ENCODE data around the gene NPHP4. TPM values are rescaled to one million over a fixed set of nuclear protein-coding genes. Genes with fewer than 3 reads are reported as not detected.

The NPHP4 gene
- total RNA-seq, 1 experiment from 2014 or later, result 5.3 TPM

DNA sequence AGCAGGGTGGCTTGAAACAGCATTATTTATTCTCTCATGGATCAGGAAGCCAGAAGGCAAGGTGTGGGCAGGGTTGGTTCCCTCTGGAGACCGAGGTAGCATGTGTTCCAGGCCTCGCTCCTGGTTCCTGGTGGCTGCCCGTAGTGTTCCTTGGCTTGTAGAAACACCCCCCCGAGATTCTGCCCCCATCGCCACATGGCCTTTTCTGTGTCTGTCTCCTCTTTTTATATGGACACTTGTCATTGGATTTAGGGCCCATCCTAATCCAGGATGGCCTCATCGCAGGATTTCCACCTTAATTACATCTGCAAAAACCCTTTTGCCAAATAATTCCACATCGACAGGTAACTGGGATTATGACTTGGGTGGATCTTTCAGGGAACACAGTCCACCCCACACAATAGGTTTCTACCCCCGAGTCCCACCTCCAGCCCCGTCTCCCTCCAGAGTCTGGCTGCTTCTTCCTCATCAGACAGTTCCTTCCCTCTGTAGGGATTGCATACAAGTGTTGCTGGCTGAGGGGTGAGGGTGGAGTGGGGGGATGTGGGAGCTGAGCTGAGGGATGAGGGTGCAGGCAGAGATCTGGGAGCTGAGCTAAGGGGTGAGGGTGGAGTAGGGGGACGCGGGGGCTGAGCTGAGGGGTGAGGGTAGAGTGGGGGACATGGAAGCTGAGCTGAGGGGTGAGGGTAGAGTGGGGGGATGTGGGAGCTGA is 12.3 kb upstream of the NPHP4 start:
- DNase-seq (ENCODE audit: low read depth), result no peak

DNA sequence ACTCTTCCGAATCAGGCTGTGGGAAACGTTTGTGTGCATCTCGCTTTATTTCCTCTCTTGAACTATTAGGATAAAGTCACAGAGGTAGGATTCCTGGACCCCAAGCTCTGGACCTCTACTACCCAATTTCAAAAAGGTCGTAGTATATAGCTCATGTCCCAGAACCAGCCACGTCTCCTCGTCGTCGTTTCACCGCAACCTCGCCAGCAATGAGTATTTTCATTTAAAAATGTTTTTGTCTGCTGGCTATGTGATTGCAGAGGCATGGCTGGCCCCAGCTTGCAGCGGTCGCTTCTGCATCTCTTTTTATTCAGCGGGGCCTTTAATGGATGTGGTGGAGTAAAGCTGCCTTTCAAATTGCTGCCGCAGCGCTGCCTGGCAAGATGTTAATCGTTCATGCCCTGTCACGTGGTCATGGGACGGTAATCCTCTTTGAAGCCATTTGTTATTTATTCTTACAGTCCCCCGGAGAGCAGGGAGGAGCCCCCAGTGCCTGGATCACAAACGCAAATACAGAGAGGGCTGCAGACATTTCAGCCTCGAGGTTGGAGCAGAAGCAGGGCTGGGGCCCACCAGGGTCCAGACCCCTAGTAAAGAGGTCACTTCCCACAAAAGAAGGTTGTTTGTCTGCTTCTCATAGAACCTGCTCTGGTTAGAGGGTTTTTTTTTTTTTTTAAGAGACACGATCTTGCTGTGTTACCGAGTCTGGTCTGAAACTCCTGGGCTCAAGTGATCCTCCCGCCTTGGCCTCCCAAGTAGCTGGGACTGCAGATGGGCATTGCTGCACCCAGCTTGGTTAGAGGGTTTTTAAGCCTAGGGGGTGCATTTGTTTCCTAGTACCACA is 11.6 kb upstream of the NPHP4 start:
- no peak for DNase-seq (ENCODE audit: low read depth)

- DNase-seq (ENCODE audit: low read depth), result no peak
These were observed 10.7 kb upstream of the NPHP4 start for GRCh38 chr1:6002714-6003501.

DNA sequence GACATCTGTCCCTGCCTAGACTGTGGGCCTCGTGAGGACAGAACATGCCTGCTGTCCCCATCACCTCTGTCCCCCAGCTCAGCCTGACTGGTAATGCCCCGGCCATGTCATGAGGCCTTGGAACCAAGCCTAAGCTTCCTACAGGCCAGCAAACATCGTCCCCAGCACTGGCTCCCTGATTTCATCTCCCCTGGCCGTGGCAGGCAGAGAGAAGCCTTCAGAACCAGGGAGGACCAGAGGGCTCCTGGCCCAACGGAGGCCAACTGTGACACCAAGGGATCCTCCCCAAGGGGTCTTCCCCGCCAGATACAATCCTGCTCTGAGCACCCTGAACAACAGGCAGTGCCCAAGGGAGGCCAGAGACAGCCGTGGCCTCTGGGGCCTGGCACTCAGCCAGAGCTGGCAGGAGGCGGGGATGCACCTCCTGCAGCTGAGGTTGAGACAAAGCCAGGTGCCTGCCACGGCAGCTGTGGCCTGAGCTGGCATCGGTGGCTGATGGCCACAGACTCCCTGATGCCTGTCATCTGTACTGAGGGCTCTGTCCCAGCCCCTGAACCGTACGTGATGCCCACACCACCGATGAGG is 9.9 kb upstream of the NPHP4 start:
- peak; percentile 49 for DNase-seq (ENCODE audit: low read depth)

GRCh38 chr1:6000444-6001288 is 8.4 kb upstream of the NPHP4 start:
- DNase-seq (ENCODE audit: low read depth), result no peak

GRCh38 chr1:5999711-6000443 is 7.7 kb upstream of the NPHP4 start:
- DNase-seq (ENCODE audit: low read depth), result no peak

DNA sequence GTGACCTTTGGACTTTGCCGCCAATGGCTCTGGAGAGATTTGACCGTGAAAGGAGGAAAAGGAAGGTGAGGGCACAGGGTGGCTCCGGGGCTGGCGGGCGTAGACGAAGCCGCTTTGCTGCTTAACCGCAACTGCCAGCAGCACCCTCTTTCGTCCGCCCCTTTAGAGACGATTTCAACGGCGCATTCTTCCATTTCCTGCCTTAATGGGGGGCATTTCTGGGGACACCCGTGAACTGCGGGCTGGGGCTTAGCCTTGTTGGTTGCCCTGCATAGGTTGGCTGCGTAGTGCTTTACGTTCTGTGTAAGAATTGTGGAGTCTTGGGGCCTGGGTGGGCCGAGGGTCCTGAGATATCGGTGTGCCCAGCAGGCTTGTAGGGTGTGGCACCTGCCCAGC is 6.7 kb upstream of the NPHP4 start:
- no peak for DNase-seq (ENCODE audit: low read depth)

- no peak for DNase-seq (ENCODE audit: low read depth)
These were observed 6.1 kb upstream of the NPHP4 start for GRCh38 chr1:5998051-5998905.

DNA sequence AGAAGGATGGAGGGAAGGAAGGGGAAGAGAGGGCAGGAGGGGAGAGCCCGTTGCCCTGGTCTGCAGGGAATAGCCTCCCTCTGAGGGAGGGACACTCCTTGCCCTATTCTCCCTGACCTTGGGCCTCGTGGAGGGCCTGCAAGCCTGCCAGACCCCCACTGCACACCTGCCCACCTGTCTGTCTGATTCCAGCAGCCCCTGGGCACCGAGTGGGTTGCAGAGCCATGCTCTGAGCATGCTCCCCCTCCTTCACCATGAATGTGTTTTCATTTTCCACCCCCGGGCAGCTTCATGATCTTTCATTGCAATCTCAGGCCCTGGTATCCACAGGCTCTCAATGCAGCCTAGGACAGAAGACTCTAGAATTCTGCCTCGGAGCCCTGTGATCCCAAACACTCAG is 5.1 kb upstream of the NPHP4 start:
- no peak for DNase-seq (ENCODE audit: low read depth)

DNA sequence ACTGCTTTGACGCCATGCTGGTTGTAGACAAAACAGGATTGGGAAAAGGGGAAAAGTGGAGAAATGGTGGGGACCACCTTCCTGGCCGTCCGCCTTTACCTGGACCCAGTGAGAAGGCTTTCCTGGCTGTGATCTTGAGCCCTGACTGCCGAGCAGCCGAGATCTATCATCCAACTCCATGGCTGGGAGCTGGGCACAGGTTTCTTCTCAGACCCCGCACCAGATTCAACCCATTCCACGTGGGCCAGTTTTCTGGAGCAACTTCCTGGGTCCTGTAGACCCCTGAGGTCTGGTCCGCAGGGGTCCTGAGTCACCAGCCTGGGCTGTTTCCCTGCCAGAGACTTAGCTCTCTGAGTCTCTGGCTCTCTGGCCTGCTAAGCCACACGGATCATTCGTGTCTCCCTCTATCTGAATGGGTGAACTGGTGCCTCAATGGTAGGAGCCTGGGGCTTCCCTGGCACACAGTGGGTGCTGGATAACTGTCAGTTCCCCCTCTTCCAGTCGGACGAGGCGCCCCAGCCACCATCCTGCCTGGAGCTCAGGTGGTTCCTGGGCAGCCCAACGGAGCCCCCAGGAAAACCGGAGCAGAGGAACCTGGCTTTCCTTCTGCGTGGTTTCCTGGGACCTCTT is 4.5 kb upstream of the NPHP4 start:
- no peak for DNase-seq (ENCODE audit: low read depth)

DNA sequence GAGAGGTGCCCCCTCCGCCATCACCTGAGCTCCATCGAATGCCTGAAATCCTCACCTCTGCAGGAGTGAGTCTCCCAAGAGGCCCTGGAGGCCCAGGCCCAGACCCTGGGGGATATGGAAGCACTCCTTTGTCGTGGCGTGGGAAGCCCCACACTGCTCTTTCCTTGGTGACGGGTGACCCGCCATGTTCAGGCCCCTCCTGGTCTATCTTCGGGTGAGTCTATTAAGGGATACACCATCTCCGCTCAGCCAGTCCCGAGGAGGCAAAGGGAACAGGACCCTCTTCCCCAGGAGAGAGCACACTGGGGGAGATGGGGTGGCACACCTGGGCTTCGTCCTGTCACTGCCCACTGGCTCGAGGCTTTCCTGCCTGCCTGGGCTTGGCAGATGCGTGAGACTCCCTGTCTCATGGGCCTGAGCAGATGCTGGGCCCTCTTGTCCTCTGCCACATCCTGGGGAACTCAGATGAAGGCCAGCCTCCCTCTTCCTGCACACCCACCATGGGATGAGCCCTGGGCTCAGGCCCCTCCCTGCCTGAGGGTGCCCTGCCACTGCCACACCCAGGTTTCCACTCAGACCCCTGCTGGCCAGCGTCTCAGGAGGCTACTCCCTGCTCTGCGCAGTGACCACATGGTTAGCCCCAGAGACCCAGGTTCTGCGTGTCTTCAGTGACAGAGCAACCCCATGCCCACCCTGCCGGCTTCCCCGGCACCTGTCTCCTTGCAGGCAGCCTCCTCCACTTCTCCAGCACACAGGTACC is 3.8 kb upstream of the NPHP4 start:
- DNase-seq (ENCODE audit: low read depth), result no peak

GRCh38 chr1:5994713-5995621 is 2.7 kb upstream of the NPHP4 start:
- no peak for DNase-seq (ENCODE audit: low read depth)

DNA sequence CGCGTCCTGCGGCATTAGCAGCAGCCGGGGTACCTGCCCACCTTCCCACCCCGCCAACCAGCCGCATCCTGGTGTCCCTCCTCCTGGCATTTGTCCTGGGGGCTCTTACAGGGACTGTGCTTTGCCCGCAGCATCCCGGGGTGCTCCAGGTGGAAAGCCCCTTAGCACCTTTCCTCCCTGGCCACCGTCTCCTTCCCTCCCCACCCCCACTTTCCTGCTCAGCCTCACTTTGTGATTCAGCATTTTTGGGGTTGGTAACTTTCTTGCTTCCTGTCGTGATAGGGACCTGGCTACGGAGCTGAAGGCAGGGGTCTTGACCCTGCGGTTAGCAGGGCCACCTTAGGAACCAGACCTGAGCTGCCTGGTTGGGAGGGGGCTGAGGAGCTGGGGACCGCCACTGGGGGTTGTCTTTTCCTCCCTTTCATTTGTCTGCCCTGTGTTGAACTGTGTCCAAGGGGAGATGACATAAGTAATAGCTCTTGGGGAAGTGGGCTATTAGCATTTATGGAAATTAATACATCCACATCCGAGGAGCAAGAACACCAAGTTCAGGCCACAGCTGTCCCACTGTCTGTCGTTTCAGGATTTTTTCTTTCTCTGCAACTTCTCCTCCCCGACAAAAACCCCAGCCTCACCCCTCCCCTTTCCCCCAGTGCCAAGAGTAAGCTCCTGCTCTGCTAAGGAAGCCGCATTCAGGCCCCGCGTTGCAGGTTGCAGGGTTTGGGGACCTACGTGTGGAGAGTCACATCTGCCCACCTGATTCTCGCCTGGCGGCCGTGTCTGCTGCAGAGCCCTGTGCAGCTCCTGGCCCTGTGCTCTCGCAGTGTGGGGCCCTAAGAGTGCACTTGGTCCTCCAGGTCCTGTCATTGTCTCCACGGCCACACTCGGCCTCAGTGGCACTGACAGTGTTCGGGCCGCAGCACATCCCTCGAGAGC is 1.6 kb upstream of the NPHP4 start:
- DNase-seq (ENCODE audit: low read depth), result no peak

GRCh38 chr1:5992814-5993555 is 760 bp upstream of the NPHP4 start:
- DNase-seq (ENCODE audit: low read depth), result peak; percentile 51

DNA sequence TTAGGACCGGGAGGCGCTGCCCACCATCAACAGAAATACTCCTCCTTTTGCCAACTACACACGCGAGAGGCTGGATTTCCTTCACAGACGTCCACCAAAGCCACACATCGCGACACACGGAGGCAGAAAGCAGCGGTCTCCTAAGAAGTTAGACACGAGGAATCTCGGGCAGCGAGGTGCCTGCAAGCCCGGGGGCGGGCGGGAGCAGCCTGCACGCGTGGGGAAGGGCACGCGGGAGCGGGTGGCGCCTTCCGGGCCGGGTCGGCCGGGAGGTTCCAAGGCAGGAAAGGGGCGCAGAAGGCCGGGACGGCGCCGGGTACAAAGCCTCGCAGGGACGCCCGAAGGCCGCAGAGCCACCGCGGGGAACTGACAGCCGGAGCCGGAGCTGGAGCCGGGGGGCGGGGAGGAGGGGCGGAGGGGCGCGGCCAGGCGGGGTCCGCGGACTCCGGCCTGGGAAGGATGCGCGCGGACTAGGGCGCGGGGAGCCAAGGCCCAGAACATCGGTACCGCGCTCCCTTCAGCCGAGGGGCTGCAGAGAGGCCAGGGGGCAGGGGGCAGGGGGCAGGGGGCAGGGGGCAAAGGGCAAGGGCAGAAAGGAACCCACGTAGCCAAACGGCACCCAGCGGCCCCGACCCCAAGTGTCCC is 722 bp downstream of the NPHP4 start:
- peak; percentile 41 for DNase-seq (ENCODE audit: low read depth)
